Amygdala (tissue), 56 donors: ENCODE data around the gene ATP2A1.
"Not testable (repeated sequence)": the region's sequence is repeated elsewhere in the genome, so short reads cannot be mapped to it uniquely, and the experiment has no call there.

Experiments
- DNase-seq, 56 donors: peaks; one replicate each; lab custom pipeline; 2025; lab: John Stamatoyannopoulos, UW

ATP2A1 gene

DNA sequence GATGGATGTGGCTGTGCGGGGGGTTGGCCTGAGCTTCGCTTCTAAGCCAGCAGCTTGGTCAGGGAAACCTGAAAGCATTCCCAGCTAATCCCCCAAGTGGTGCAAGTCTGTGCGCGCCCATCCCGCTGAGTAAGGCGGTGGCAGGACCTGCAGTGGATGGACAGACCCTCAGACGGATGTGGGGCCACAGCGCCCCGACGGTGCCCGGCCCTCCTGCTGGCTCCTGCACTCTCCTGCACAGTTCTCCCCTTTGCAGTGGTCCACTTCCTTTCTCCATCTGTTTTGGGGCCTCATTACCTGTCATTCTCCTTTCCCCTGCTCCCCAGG, 2.3 kb downstream of the ATP2A1 start:
- no peak for DNase-seq

DNA sequence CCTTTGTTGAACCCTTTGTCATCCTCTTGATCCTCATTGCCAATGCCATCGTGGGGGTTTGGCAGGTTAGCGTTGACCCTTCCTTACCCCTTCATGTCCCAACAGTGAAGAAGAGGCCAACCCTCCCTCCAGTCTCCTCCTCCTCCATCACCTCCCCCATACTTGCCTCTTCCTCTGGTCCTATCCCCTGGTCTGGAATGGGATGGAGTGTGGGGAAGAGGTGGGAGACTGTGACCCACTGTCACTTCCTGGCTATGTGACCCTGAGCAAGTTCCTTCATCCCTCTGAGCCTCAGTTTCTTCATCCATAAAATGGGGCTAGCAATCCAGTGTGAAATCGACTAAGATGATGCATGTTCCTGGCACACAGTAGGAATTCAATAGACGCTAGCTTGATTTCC, 2.7 kb downstream of the ATP2A1 start:
- no peak for DNase-seq

DNA sequence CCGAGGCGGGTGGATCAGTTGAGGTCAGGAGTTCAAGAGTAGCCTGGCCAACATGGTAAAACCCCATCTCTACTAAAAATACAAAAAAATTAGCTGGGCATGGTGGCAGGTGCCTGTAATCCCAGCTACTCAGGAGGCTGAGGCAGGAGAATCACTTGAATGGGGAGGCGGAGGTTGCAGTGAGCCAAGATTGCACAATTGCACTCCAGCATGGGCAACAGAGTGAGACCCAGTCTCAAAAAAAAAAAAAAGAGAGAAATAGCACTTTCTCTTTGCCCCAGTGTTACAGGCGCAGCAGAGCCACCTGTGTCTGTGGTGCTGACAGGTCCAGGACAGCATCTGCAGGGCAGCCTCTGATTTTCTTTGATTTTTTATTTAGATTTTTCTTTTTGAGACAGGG, 3.3 kb downstream of the ATP2A1 start:
- DNase-seq = not testable (repeated sequence)

DNA sequence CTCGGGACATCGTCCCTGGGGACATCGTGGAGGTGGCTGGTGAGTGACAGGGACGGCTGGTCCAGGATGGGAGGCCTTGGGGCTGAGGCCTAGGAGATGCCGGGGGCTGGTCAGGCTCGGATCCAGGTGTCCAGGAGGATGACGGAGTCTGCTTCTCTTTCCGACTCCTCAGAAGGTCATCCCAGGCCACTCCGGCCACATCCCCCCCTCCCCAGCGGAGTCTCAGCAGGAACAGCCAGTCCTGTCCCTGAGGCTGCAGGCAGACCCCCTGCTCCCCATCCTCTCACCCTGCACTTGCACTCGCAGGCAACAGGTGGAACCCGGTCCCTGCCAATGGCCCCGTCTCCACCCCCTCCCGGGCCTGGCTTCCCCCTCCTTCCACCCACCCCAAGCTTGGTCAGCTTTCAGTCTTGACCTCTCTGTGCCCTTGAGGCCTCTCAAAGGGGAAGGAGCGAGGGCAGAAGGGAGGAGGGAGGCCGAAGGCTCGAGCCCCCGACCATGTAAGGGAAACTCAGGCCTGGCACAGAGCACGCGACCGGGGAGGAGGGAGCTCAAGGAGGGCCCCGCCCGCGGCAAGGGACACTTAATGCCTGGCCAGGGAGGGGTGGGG, 4.4 kb downstream of the ATP2A1 start:
- DNase-seq = no peak

DNA sequence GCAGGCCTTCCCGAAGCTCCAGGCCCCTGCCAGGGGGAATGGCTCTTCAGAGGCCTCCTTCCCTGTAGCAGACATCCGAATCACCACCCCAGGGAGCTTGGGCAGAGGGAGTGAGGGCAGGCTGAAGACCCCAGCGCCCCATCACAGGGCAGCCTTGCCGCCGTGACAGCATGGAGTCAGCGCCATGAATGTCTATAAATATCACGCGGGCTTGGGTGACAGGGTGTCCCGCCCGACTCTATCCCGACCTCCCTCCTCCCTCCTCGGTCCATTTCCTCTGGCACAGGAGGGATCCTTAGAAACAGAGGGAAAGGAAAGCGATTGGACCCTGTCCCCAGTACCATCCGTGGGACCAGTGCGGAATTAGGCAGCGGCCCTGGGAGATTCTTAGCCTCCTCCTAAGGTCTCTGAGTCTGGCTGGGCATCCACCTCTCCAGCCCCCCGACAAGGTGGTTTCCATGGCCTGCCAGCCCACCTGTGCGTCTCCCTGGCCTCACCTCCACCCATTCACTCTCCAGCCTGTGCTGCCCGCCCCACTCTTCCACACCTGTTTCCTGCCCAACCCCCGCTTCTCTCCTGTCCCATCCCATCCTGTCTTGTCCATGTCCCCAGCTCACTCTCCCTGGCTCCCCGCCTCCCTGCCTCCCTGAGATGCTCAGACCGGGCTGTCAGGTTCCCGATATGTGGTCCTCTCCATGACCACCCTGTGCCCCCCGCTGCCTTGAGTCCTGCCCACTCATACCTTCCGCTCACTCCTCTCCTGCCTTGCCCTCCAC, 5.1 kb downstream of the ATP2A1 start:
- no peak for DNase-seq

DNA sequence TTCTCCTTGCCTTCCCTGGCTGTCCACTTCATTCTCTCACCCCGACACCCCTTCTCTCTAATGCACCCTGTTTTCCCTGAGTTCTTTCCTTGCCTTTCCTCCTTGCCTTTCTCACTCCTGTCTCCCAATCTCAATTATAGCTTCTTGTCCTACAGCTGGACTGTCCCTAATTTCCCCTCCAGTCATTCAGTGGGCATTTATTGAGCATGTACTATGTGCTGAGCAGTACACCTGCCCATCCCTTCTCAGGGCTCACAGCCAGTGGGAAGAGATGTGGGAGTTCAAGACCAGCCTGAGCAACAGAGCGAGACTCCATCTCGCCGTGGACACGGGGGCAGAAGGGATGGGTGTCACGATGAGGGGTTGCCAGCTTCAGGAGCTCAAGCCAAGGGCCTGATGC, 5.8 kb downstream of the ATP2A1 start:
- no peak for DNase-seq

DNA sequence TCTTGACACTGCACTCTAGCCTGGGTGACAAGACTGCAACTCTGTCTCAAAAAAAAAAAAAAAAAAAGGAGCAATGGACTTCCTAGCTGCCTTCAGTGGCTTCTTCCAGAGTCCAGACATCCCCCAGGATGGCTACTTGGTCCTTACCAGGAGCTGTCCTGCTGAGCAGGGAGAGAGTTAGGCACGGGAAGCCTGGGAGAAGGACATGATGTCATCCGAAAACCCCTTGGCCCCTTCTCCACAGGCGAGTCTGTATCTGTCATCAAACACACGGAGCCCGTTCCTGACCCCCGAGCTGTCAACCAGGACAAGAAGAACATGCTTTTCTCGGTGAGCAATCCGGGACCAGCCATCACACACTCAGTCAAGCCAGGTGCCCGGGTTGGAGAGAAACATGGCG, 8.7 kb downstream of the ATP2A1 start:
- no peak for DNase-seq

DNA sequence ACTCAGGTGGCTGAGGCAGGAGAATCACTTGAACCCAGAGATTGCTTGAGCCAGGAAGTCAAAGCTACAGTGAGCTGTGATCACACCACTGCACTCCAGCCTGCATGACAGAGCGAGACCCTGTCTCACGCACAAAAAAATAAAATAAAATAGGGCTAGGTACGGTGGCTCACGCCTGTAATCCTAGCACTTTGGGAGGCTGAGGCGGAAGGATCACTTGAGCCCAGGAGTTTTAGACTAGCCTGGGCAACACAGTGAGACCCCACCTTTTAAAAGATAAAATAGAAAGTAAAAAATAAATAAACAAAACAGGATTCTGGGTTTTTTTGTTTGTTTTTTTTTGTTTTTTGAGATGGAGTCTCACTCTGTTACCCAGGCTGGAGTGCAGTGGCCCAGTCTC, 12.1 kb downstream of the ATP2A1 start:
- DNase-seq = not testable (repeated sequence)

DNA sequence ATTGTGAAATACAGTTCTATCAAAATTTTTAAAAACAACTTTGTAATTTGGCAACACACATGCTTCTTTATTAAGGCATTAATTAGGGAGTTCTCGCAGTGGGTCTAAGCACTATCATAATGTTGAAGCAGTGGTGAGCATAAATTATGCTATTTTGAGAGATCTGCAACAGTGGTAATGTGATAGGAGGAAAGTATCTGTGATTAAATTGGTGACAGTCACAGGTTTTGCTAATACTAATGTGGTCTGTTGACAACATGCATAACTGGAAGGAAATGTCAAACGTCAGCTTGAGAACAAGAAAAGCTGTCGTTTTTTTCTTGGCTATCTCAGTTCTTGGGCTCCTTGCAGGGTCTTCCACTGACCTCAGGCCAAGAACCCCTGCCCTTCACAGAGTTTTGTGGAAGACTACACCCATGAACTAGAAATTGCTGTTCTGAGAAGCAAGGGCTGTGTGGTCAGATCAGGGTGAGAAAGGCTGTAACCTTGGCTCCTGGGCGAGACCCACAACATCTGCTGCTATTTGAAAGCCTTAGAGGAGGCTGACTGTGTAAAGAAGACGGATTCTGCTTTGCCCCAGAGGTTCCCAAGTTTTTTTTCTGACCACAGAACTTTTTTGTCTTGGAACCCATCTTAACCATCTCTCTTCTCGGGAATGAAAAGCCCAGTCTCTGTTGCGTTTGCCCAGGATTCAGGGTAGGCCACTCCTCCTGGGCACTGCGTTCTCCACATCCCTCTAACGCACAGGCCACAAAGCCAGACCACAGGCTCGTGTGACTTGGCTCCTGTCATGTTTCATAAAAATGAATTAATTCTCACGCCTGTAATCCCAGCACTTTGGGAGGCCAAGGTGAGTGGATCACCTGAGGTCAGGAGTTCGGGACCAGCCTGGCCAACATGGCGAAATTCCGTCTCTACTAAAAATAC, 13.9 kb downstream of the ATP2A1 start:
- DNase-seq = no peak

DNA sequence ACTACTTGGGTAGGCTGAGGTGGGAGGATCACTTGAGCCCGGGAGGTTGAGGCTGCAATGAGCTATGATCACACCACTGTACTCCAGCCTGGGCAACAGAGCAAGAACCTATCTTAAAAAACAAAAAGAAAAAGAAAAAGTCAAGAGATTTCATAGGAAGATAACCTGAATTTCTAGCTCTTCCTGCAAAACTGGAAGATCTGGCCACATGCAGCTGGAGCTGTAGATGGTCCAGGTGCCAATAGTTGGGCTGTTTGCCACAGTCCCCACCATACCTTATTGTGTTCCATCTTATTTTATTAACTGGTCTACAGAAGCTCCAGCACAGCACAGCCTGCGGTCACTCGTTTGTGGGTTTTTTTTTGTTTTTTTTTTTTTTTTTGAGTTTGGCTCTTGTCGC, 15.0 kb downstream of the ATP2A1 start:
- DNase-seq = no peak

DNA sequence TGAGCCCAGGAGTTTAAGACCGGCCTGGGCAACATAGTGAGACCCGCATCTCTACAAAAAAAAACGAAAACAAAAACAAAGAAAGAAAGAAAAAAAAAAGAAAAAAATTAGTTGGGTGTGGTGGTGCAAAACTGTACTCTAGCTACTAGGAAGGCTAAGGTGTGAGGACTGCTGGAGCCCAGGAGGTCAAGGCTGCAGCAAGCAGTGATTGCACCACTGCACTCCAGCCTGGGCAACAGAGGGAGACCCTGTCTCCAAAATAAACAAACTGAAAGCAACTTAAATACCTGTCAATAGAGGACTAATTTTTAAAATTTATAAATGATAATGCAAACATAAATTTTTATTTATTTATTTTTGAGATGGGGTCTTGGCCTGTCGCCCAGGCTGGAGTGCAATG, 17.3 kb downstream of the ATP2A1 start:
- DNase-seq = no peak

DNA sequence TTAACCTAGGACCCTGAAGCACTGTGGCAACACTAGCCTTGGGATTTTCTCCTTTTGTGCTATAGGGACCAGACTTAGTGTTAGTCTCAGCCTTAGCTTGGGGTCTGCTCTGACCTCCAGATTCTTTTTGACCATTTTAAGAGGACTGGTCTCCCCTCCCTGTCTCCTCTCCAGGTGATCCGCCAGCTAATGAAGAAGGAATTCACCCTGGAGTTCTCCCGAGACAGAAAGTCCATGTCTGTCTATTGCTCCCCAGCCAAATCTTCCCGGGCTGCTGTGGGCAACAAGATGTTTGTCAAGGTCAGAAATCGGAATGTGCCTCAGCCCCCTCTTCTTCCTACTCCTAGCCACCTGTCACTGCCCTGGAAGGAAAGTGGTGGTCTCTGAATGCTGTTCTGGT, 19.5 kb downstream of the ATP2A1 start:
- no peak for DNase-seq

DNA sequence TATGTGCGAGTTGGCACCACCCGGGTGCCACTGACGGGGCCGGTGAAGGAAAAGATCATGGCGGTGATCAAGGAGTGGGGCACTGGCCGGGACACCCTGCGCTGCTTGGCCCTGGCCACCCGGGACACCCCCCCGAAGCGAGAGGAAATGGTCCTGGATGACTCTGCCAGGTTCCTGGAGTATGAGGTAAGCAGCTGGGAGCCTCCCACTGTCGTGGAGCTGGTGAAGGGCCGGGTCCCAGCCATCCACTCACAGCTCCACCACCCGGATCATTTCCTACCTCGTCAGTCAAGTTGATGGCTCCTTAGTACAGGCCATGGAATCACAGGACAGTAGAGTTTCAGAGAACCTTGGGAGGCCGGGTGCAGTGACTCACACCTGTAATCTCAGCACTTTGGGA, 20.0 kb downstream of the ATP2A1 start:
- no peak for DNase-seq

DNA sequence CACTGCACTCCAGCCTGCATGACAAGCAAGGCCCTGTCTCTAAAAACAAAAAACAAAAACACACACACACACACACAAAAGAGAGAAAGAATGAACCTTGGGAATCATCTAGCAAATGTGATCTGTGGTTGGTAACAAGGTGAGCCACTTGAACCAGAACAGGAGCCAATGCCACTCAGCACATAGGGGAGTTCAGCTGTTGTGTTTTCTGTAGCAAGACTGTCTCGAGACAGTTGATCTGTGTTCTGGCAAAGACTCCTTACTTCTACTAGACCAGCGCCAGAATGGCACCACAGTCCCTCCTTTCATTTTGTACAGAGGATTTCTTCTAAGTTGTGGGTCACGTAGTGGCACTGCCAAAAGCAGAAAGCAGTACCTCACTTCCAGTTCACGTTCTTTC, 20.7 kb downstream of the ATP2A1 start:
- no peak for DNase-seq

DNA sequence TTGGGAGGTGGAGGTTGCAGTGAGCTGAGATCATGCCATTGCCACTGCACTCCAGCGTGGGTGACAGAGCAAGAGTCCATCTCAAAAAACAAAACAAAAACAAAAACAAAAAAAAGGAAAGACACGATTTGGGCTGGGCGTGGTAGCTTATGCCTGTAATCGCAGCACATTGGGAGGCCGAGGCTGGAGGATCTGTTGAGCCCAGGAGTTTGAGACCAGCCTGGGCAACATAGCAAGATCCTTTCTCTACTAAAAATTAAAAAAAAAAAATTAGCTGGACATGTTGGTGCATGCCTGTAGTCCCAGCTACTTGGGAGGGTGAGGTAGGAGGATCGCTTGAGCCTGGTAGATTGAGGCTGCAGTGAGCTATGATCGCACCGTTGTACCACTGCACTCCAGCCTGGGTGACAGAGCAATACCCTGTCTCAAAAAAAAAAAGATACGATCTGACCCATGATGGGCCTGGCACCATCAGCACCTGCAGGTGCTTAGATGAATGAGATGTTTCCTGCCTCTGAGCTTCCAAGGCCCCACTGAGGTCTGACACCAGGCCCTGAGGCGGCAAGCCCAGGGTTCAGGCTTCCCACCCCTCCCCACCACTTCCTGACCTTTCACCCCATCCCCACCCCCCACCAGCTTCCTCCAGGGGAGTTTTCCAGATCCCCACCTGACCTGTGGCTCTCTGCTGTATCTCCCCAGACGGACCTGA, 21.7 kb downstream of the ATP2A1 start:
- DNase-seq = no peak

DNA sequence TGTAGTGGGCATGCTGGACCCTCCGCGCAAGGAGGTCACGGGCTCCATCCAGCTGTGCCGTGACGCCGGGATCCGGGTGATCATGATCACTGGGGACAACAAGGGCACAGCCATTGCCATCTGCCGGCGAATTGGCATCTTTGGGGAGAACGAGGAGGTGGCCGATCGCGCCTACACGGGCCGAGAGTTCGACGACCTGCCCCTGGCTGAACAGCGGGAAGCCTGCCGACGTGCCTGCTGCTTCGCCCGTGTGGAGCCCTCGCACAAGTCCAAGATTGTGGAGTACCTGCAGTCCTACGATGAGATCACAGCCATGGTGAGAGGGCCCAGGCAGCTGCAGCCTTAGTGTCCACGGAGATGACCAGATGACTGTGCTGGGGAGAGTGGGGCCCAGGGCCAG, 22.3 kb downstream of the ATP2A1 start:
- DNase-seq = no peak

DNA sequence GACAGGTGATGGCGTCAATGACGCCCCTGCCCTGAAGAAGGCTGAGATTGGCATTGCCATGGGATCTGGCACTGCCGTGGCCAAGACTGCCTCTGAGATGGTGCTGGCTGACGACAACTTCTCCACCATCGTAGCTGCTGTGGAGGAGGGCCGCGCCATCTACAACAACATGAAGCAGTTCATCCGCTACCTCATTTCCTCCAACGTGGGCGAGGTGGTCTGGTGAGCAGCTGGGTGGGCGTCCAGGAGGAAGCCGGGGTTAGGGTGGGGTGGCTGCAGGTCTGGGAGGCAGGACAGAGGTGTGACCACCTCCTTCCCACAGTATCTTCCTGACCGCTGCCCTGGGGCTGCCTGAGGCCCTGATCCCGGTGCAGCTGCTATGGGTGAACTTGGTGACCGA, 23.6 kb downstream of the ATP2A1 start:
- no peak for DNase-seq

DNA sequence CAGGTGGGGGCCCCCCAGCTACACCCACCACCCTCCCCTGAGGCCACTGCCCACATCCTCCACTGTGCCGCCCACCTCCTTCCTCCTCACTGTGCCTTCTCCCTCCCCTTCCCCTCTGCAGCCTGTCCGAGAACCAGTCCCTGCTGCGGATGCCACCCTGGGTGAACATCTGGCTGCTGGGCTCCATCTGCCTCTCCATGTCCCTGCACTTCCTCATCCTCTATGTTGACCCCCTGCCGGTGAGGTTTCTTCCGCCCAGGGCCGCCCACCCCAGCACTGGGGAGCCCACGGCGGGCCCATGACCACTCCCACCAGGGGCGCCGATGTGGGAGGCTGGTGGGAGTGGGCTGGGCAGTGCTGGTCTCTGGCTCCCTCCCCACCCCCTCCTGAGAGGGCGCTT, 24.6 kb downstream of the ATP2A1 start:
- DNase-seq = no peak

DNA sequence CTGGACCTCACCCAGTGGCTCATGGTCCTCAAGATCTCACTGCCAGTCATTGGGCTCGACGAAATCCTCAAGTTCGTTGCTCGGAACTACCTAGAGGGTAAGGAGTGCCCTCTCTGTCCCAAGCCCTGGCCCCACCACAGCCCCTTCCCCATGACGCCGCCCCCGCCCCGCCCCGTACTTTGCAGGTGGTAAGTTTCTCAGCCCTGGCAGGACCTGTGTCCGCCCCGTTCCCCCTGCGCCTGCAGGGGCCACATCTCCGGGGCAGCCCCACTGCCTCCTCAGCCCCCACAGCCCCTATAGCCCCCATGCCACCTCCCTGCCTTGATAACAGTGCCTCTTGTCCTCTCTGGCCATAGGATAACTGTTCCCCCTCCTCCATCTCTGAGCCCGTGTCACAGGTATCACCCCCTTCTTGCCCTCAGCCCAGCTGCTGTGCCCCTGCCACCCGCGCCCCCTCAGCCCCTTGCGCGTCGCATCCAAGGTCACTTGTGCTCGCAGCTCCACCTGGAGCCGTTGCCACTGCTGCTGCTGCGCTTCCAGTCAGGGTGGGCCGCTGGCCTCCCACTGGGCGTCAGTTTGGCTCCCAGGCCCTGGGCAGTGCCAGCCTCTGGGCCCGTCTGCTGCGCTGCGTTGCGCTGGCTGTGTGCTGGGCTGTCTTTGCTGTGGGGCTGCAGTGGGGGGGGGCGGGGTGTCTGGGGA, 25.2 kb downstream of the ATP2A1 start:
- no peak for DNase-seq

DNA sequence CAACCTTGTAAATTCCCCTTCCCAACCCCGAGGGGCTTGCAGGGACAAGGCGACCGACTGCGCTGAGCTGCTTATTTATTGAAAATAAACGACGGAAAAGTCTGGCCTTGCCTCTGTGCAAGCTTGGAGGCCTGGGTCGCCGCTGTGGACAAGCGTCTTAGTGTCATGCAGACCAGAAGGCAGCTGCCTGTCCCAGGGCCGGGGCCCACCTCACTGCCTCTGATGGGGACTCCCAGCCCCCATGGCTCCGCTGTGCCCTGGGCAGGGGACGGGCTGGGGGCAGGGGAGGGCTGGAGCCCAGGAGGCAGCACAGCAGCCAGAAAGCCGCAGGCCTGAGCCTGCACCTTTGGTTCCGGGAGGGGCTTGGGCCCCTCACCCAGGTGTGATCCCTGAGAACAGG, 26.1 kb downstream of the ATP2A1 start:
- no peak for DNase-seq
